ENCODE results near the gene ULK2. TPM values are rescaled to one million over a fixed set of nuclear protein-coding genes. Genes with fewer than 3 reads are reported as not detected.

The ULK2 gene
- total and polyA plus RNA-seq, 3 experiments from 2014 or later = 4.6 to 6.9 (median 5.8) TPM

- ChIA-PET CTCF (interaction anchor here (1.7 kb wide), 1 partner anchor 14 kb away, joined by 5 read pairs; no protein-coding TSS in a partner anchor), POLR2A (no interaction called here)
- H3K9me3 ChIP-seq (ENCODE audit: low read length) = no peaks in the 10 kb centered on the region
- Mint-ChIP-seq H3K9me3 (no peaks in the 10 kb centered on the region), H3K36me3 (no peaks in the 10 kb centered on the region), H3K4me3 (peak overlapping the region in 1 of 7 donors; percentile 33), H3K4me1 (peaks cover 0 to 1% (median 0%) of the 10 kb centered on the region in 3 donors), H3K27me3 (no peaks in the 10 kb centered on the region), H3K27ac (no peak overlapping the region)
- H3K27ac ChIP-seq (ENCODE audit: low read depth, low read length) = no peak overlapping the region
- peak in 1 of 5 donors; percentile 13 for DNase-seq
- no peaks in the 10 kb centered on the region for H3K4me1 ChIP-seq (ENCODE audit: insufficient read depth, low read length)
- no peak overlapping the region for H3K4me3 ChIP-seq (ENCODE audit: low read length)
- no peaks in the 10 kb centered on the region for H3K36me3 ChIP-seq (ENCODE audit: insufficient read depth, low read length)
- no peaks in the 10 kb centered on the region for H3K27me3 ChIP-seq (ENCODE audit: insufficient read depth, low read length, poor library complexity, severe bottlenecking)
These were observed 136.9 kb downstream of the ULK2 start for GRCh38 chr17:19730843-19731242.

- peaks cover 7 to 10% (median 9%) of the 10 kb centered on the region in 3 donors for H3K4me1 Mint-ChIP-seq
- H3K9me3 ChIP-seq (ENCODE audit: low read length) = no peaks in the 10 kb centered on the region
- no peaks in the 10 kb centered on the region for H3K9me3 Mint-ChIP-seq
- no peak overlapping the region for H3K4me3 Mint-ChIP-seq
- POLR2A ChIA-PET = no interaction called here
- no peaks in the 10 kb centered on the region for H3K27me3 ChIP-seq (ENCODE audit: insufficient read depth, low read length, poor library complexity, severe bottlenecking)
- no peak for DNase-seq
- H3K27ac Mint-ChIP-seq = no peak overlapping the region
- CTCF ChIA-PET = interaction anchor here (4.4 kb wide), 1 partner anchor 16 kb away, joined by 19 read pairs; no protein-coding TSS in a partner anchor
- H3K36me3 ChIP-seq (ENCODE audit: insufficient read depth, low read length) = no peaks in the 10 kb centered on the region
- H3K27ac ChIP-seq (ENCODE audit: low read depth, low read length) = no peak overlapping the region
- H3K4me3 ChIP-seq (ENCODE audit: low read length) = no peak overlapping the region
- H3K36me3 Mint-ChIP-seq = no peaks in the 10 kb centered on the region
- peaks cover 8% of the 10 kb centered on the region for H3K4me1 ChIP-seq (ENCODE audit: insufficient read depth, low read length)
- H3K27me3 Mint-ChIP-seq = no peaks in the 10 kb centered on the region
These were observed 137.8 kb downstream of the ULK2 start for GRCh38 chr17:19729900-19730299.

DNA sequence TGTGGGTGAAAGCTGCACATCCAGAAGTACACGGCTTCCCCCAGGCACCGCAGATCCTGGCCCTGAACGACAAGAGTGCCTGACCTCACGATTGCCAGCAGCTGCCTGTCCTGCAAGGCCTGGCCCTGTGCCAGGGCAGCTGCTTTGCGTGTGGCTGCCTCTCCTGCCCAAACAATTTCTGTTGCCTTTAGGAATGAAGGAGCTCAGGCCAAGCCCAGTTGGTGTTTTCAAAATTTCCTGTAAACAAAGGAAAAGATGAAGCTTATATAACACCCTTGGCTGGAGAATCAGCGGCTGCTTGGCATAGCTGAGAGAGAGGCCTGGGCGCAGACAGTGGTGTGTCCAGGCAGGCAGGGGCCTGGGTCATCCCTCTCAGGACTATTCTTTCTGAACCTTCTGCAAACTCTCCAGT, 139.6 kb downstream of the ULK2 start:
- Mint-ChIP-seq H3K4me3 (no peak overlapping the region), H3K27me3 (no peaks in the 10 kb centered on the region), H3K36me3 (no peaks in the 10 kb centered on the region), H3K9me3 (no peaks in the 10 kb centered on the region), H3K27ac (no peak overlapping the region), H3K4me1 (peaks cover 16 to 19% (median 19%) of the 10 kb centered on the region in 3 donors)
- peaks cover 17% of the 10 kb centered on the region for H3K4me1 ChIP-seq (ENCODE audit: insufficient read depth, low read length)
- H3K36me3 ChIP-seq (ENCODE audit: insufficient read depth, low read length) = no peaks in the 10 kb centered on the region
- H3K27me3 ChIP-seq (ENCODE audit: insufficient read depth, low read length, poor library complexity, severe bottlenecking) = no peaks in the 10 kb centered on the region
- ChIA-PET CTCF (interaction anchor here (1.2 to 4.4 kb wide), 3 partner anchors 18 to 79 kb away, joined by 3 to 19 read pairs (median 7); partner anchors contain the start of gene ALDH3A2), POLR2A (no interaction called here)
- H3K9me3 ChIP-seq (ENCODE audit: low read length) = no peaks in the 10 kb centered on the region
- no peak overlapping the region for H3K4me3 ChIP-seq (ENCODE audit: low read length)
- no peak for DNase-seq
- H3K27ac ChIP-seq (ENCODE audit: low read depth, low read length) = no peak overlapping the region

- Mint-ChIP-seq H3K36me3 (no peaks in the 10 kb centered on the region), H3K4me1 (peaks cover 16 to 19% (median 19%) of the 10 kb centered on the region in 3 donors), H3K9me3 (no peaks in the 10 kb centered on the region), H3K27ac (peak overlapping the region in 1 of 8 donors; percentile 32), H3K27me3 (no peaks in the 10 kb centered on the region), H3K4me3 (no peak overlapping the region)
- H3K36me3 ChIP-seq (ENCODE audit: insufficient read depth, low read length) = no peaks in the 10 kb centered on the region
- H3K4me3 ChIP-seq (ENCODE audit: low read length) = no peak overlapping the region
- H3K27me3 ChIP-seq (ENCODE audit: insufficient read depth, low read length, poor library complexity, severe bottlenecking) = no peaks in the 10 kb centered on the region
- H3K9me3 ChIP-seq (ENCODE audit: low read length) = no peaks in the 10 kb centered on the region
- CTCF ChIA-PET = interaction anchor here (1.2 to 4.4 kb wide), 3 partner anchors 18 to 79 kb away, joined by 3 to 19 read pairs (median 7); partner anchors contain the start of gene ALDH3A2
- no peak overlapping the region for H3K27ac ChIP-seq (ENCODE audit: low read depth, low read length)
- POLR2A ChIA-PET = no interaction called here
- peak in 1 of 5 donors; percentile 38 for DNase-seq
- peaks cover 17% of the 10 kb centered on the region for H3K4me1 ChIP-seq (ENCODE audit: insufficient read depth, low read length)
These were observed 140.1 kb downstream of the ULK2 start for GRCh38 chr17:19727501-19728078.

GRCh38 chr17:19726631-19727376, 140.9 kb downstream of the ULK2 start:
- no peaks in the 10 kb centered on the region for H3K36me3 ChIP-seq (ENCODE audit: insufficient read depth, low read length)
- H3K4me1 ChIP-seq (ENCODE audit: insufficient read depth, low read length) = peaks cover 17% of the 10 kb centered on the region
- no peak overlapping the region for H3K27ac ChIP-seq (ENCODE audit: low read depth, low read length)
- no peaks in the 10 kb centered on the region for H3K9me3 Mint-ChIP-seq
- no peaks in the 10 kb centered on the region for H3K27me3 ChIP-seq (ENCODE audit: insufficient read depth, low read length, poor library complexity, severe bottlenecking)
- H3K4me1 Mint-ChIP-seq = peaks cover 16 to 19% (median 19%) of the 10 kb centered on the region in 3 donors
- no peaks in the 10 kb centered on the region for H3K36me3 Mint-ChIP-seq
- peak overlapping the region in 2 of 8 donors; percentile 32 to 71 for H3K27ac Mint-ChIP-seq
- H3K27me3 Mint-ChIP-seq = no peaks in the 10 kb centered on the region
- DNase-seq = no peak
- ChIA-PET POLR2A (no interaction called here), CTCF (interaction anchor here (2.2 to 4.4 kb wide), 2 partner anchors 19 to 40 kb away, joined by 7 to 19 read pairs; no protein-coding TSS in a partner anchor)
- H3K4me3 ChIP-seq (ENCODE audit: low read length) = no peak overlapping the region
- no peak overlapping the region for H3K4me3 Mint-ChIP-seq
- H3K9me3 ChIP-seq (ENCODE audit: low read length) = no peaks in the 10 kb centered on the region

DNA sequence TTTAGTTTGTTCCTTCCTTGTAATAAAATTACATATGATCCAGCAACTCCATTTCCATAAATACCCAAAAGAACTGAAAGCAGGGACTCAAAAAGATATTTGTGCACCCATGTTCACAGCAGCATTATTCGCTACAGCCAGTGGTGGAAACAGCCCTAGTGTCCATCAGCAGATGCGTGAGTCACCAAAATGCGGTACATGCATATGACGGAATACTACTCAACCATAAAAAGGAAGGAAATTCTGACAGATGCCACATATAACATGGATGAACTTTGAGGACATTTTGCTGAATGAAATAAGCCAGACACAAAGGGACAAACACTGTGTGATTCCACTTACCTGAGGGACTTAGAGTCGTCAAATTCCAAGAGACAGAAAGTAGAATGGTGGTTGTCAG, 142.2 kb downstream of the ULK2 start:
- H3K4me1 Mint-ChIP-seq = peaks cover 16 to 19% (median 19%) of the 10 kb centered on the region in 3 donors
- H3K4me1 ChIP-seq (ENCODE audit: insufficient read depth, low read length) = peaks cover 17% of the 10 kb centered on the region
- ChIA-PET CTCF (interaction anchor here (4.4 kb wide), 1 partner anchor 20 kb away, joined by 19 read pairs; no protein-coding TSS in a partner anchor), POLR2A (no interaction called here)
- no peak overlapping the region for H3K27ac ChIP-seq (ENCODE audit: low read depth, low read length)
- peak overlapping the region in 5 of 8 donors; percentile 4 to 89 (median 50) for H3K27ac Mint-ChIP-seq
- DNase-seq = no peak
- no peaks in the 10 kb centered on the region for H3K36me3 ChIP-seq (ENCODE audit: insufficient read depth, low read length)
- no peaks in the 10 kb centered on the region for H3K9me3 Mint-ChIP-seq
- no peak overlapping the region for H3K4me3 ChIP-seq (ENCODE audit: low read length)
- no peaks in the 10 kb centered on the region for H3K36me3 Mint-ChIP-seq
- H3K27me3 Mint-ChIP-seq = peaks cover 0 to 6% of the 10 kb centered on the region in 2 donors
- peak overlapping the region in 5 of 7 donors; percentile 39 to 81 (median 77) for H3K4me3 Mint-ChIP-seq
- H3K9me3 ChIP-seq (ENCODE audit: low read length) = no peaks in the 10 kb centered on the region
- H3K27me3 ChIP-seq (ENCODE audit: insufficient read depth, low read length, poor library complexity, severe bottlenecking) = no peaks in the 10 kb centered on the region

GRCh38 chr17:19724501-19725420, 143.0 kb downstream of the ULK2 start:
- H3K27me3 Mint-ChIP-seq = peaks cover 2 to 8% of the 10 kb centered on the region in 2 donors
- peak overlapping the region in 7 of 8 donors; percentile 50 to 94 (median 72) for H3K27ac Mint-ChIP-seq
- H3K36me3 Mint-ChIP-seq = no peaks in the 10 kb centered on the region
- Histone ChIP-seq H3K27ac (ENCODE audit: low read depth, low read length) (no peak overlapping the region), H3K9me3 (ENCODE audit: low read length) (no peaks in the 10 kb centered on the region), H3K4me1 (ENCODE audit: insufficient read depth, low read length) (peaks cover 17% of the 10 kb centered on the region), H3K36me3 (ENCODE audit: insufficient read depth, low read length) (no peaks in the 10 kb centered on the region), H3K27me3 (ENCODE audit: insufficient read depth, low read length, poor library complexity, severe bottlenecking) (no peaks in the 10 kb centered on the region), H3K4me3 (ENCODE audit: low read length) (peak overlapping the region; percentile 34)
- H3K9me3 Mint-ChIP-seq = no peaks in the 10 kb centered on the region
- POLR2A ChIA-PET = no interaction called here
- peak in 3 of 5 donors; percentile 18 to 30 (median 29) for DNase-seq
- CTCF ChIA-PET = no interaction called here
- peak overlapping the region; percentile 39 to 81 (median 75) for H3K4me3 Mint-ChIP-seq
- H3K4me1 Mint-ChIP-seq = peaks cover 16 to 19% (median 19%) of the 10 kb centered on the region in 3 donors
